HuH-7.5 (cell line): ENCODE measurements around the gene SASH1.

ENCODE experiments used
- DNase-seq: peaks from one replicate; pipeline ENCODE4 v3.0.0; 2011; ENCODE audit warnings: low spot score

Gene SASH1

GRCh38 chr6:148405894-148406293, 63.3 kb downstream of the SASH1 start:
- DNase-seq = no peak

- DNase-seq = no peak
These were observed 64.1 kb downstream of the SASH1 start for GRCh38 chr6:148406579-148407371.

GRCh38 chr6:148407372-148407771, 64.7 kb downstream of the SASH1 start:
- no peak for DNase-seq

GRCh38 chr6:148413321-148414091, 70.9 kb downstream of the SASH1 start:
- no peak for DNase-seq

- DNase-seq = no peak
These were observed 71.5 kb downstream of the SASH1 start for GRCh38 chr6:148414092-148414489.

- DNase-seq = no peak
These were observed 72.2 kb downstream of the SASH1 start for GRCh38 chr6:148414836-148415235.

- DNase-seq = no peak
These were observed 73.0 kb downstream of the SASH1 start for GRCh38 chr6:148415511-148416260.

GRCh38 chr6:148416330-148416965, 73.8 kb downstream of the SASH1 start:
- no peak for DNase-seq

- no peak for DNase-seq
These were observed 74.4 kb downstream of the SASH1 start for GRCh38 chr6:148417045-148417444.

- no peak for DNase-seq
These were observed 76.8 kb downstream of the SASH1 start for GRCh38 chr6:148419430-148419829.

GRCh38 chr6:148422085-148422484, 79.4 kb downstream of the SASH1 start:
- DNase-seq = no peak

- DNase-seq = no peak
These were observed 80.5 kb downstream of the SASH1 start for GRCh38 chr6:148423133-148423532.

GRCh38 chr6:148423601-148424270, 81.1 kb downstream of the SASH1 start:
- DNase-seq = no peak

GRCh38 chr6:148425443-148425842, 82.8 kb downstream of the SASH1 start:
- no peak for DNase-seq

- no peak for DNase-seq
These were observed 83.8 kb downstream of the SASH1 start for GRCh38 chr6:148426317-148426977.

GRCh38 chr6:148427333-148427732, 84.7 kb downstream of the SASH1 start:
- DNase-seq = no peak

- no peak for DNase-seq
These were observed 86.8 kb downstream of the SASH1 start for GRCh38 chr6:148429423-148429822.

- no peak for DNase-seq
These were observed 88.3 kb downstream of the SASH1 start for GRCh38 chr6:148430897-148431296.

GRCh38 chr6:148431413-148431812, 88.8 kb downstream of the SASH1 start:
- DNase-seq = no peak

GRCh38 chr6:148431840-148432239, 89.2 kb downstream of the SASH1 start:
- DNase-seq = no peak
